Caco-2 (cell line): ENCODE measurements around the gene ASPG. TPM values are rescaled to one million over a fixed set of nuclear protein-coding genes. Genes with fewer than 3 reads are reported as not detected.
A peak's percentile ranks its signal among the peaks of the same experiment; 100 is the strongest.

Experiments used
- BruUV-seq: library from RNA; stranded (reverse); fragments of 400-500 nt; replicated peaks from 2 replicates; lab custom pipeline; 2021; lab: Mats Ljungman, UMichigan
- CTCF ChIA-PET: fragments of 300-600 bp; sonication (Branson Sonifier 250); formaldehyde crosslinking; loops from one replicate; lab custom pipeline; 2022; ENCODE audit warnings: antibody characterized with exemption; lab: Charles Lee
- POLR2A ChIA-PET: fragments of 300-600 bp; sonication (Branson Sonifier 250); formaldehyde crosslinking; loops from one replicate; lab custom pipeline; 2022; ENCODE audit warnings: antibody characterized with exemption; lab: Charles Lee
- DNase-seq, 2 experiments: peaks; one replicate each; pipeline versions ENCODE4 v3.0.0 to v3.0.0-alpha.2; 2020 to 2022
- H3K27me3 ChIP-seq: replicated peaks from 2 replicates; pipeline ENCODE4 v1.6.0; 2011; ENCODE audit warnings: low read length; ENCODE audit not compliant: control insufficient read depth, insufficient read depth
- H3K36me3 ChIP-seq: 2 replicates; pipeline ENCODE4 v1.5.1; 2011; ENCODE audit warnings: low read length; ENCODE audit not compliant: control insufficient read depth, insufficient read depth
- H3K4me1 ChIP-seq: fragments of 250-450 bp; sonication (Bioruptor Pico); 2 replicates; pipeline ENCODE4 v1.5.1; 2020; ENCODE audit warnings: mild to moderate bottlenecking
- H3K4me3 ChIP-seq: 2 replicates; pipeline ENCODE4 v1.5.1; 2011; ENCODE audit warnings: low read depth, mild to moderate bottlenecking, control low read depth, low read length
- H3K9me3 ChIP-seq: fragments of 250-450 bp; sonication (Bioruptor Pico); 2 replicates; pipeline ENCODE4 v1.5.1; 2020; ENCODE audit warnings: mild to moderate bottlenecking, moderate library complexity
- H3K27ac Mint-ChIP-seq: one replicate; pipeline ENCODE4 v1.8.0; 2022; ENCODE audit warnings: mixed read lengths; ENCODE audit not compliant: unreplicated experiment
- H3K27me3 Mint-ChIP-seq: one replicate; pipeline ENCODE4 v1.8.0; 2022; ENCODE audit warnings: mixed read lengths; ENCODE audit not compliant: insufficient read depth, unreplicated experiment
- H3K36me3 Mint-ChIP-seq: one replicate; pipeline ENCODE4 v1.8.0; 2022; ENCODE audit warnings: mild to moderate bottlenecking, mixed read lengths; ENCODE audit not compliant: insufficient read depth, unreplicated experiment
- H3K4me1 Mint-ChIP-seq: one replicate; pipeline ENCODE4 v1.8.0; 2022; ENCODE audit warnings: low read depth, mixed read lengths; ENCODE audit not compliant: unreplicated experiment
- H3K4me3 Mint-ChIP-seq: one replicate; pipeline ENCODE4 v1.8.0; 2022; ENCODE audit warnings: mild to moderate bottlenecking, moderate library complexity, mixed read lengths; ENCODE audit not compliant: unreplicated experiment
- H3K9me3 Mint-ChIP-seq: one replicate; pipeline ENCODE4 v1.8.0; 2022; ENCODE audit warnings: mixed read lengths; ENCODE audit not compliant: unreplicated experiment
- CTCF ChIP-seq, 2 experiments: fragments of 200-600 bp in 1 of 2; IDR thresholded peaks; 1 replicate in 1 of 2; 2 replicates in 1 of 2; pipeline versions ENCODE4 v1.5.1 to v1.8.0; 2011 to 2022; ENCODE audit warnings: antibody characterized with exemption in 1 of 2, control low read depth in 1 of 2, inconsistent platforms in 1 of 2, low read depth in 1 of 2, low read length in 1 of 2, mild to moderate bottlenecking in 1 of 2, moderate library complexity in 1 of 2; ENCODE audit not compliant: insufficient read depth in 1 of 2, severe bottlenecking in 1 of 2, unreplicated experiment in 1 of 2
- intact Hi-C: fragments of 100-400 bp; cut with micrococcal nuclease; formaldehyde crosslinking; loops from one replicate; pipeline ENCODE4 v1.10.0; 2022; ENCODE audit not compliant: unreplicated experiment
- total RNA-seq: library from RNA; stranded (reverse); gene quantifications from 2 replicates; pipeline ENCODE4 v1.2.3, GENCODE V29; 2022

ASPG gene
- total RNA-seq, 1 experiment from 2014 or later = not detected

GRCh38 chr14:104134061-104134965 lies 48.8 kb downstream of the ASPG start:
- Histone ChIP-seq H3K27me3 (peaks cover 5% of the 10 kb centered on the region; the same call in 1 of the 2 replicates), H3K4me1 (peaks cover 15% of the 10 kb centered on the region), H3K4me3 (no peak overlapping the region), H3K36me3 (no peaks in the 10 kb centered on the region), H3K9me3 (peaks cover 11% of the 10 kb centered on the region)
- Mint-ChIP-seq H3K27me3 (peaks cover 20% of the 10 kb centered on the region), H3K36me3 (no peaks in the 10 kb centered on the region), H3K27ac (no peak overlapping the region), H3K9me3 (peaks cover 10% of the 10 kb centered on the region), H3K4me1 (no peaks in the 10 kb centered on the region), H3K4me3 (no peak overlapping the region)
- DNase-seq = peak in 1 of 2 experiments; percentile 31
- POLR2A ChIA-PET = no interaction called here
- BruUV-seq = no TSS peak
- intact Hi-C loops = no loop called here
- CTCF ChIA-PET = no interaction called here
- no peak for TF ChIP-seq CTCF (IDR thresholded peaks at IDR 0.05; ENCODE audit: insufficient read depth in 1 of 2, low read depth in 1 of 2, low read length in 1 of 2, severe bottlenecking in 1 of 2, unreplicated experiment in 1 of 2)

GRCh38 chr14:104135121-104135903 lies 49.8 kb downstream of the ASPG start:
- Histone ChIP-seq H3K4me3 (no peak overlapping the region), H3K4me1 (peaks cover 15% of the 10 kb centered on the region), H3K36me3 (no peaks in the 10 kb centered on the region), H3K9me3 (peaks cover 3% of the 10 kb centered on the region; the same call in 1 of the 2 replicates), H3K27me3 (peaks cover 5% of the 10 kb centered on the region; the same call in 1 of the 2 replicates)
- H3K36me3 Mint-ChIP-seq = no peaks in the 10 kb centered on the region
- peaks cover under 1% of the 10 kb centered on the region for H3K9me3 Mint-ChIP-seq
- H3K4me3 Mint-ChIP-seq = peak overlapping the region; percentile 54
- H3K27me3 Mint-ChIP-seq = peaks cover 20% of the 10 kb centered on the region
- intact Hi-C loops = no loop called here
- CTCF ChIA-PET = interaction anchor here (0.6 kb wide), 1 partner anchor 58 kb away, joined by 3 read pairs; no protein-coding TSS in a partner anchor
- BruUV-seq = no TSS peak
- POLR2A ChIA-PET = no interaction called here
- DNase-seq = peak; percentile 61 to 70
- peak; percentile 25 to 43 for TF ChIP-seq CTCF (IDR thresholded peaks at IDR 0.05; ENCODE audit: insufficient read depth in 1 of 2, low read depth in 1 of 2, low read length in 1 of 2, severe bottlenecking in 1 of 2, unreplicated experiment in 1 of 2)
- no peak overlapping the region for H3K27ac Mint-ChIP-seq
- no peaks in the 10 kb centered on the region for H3K4me1 Mint-ChIP-seq

- peak in 1 of 2 experiments; percentile 5 for TF ChIP-seq CTCF (IDR thresholded peaks at IDR 0.05; ENCODE audit: insufficient read depth in 1 of 2, low read depth in 1 of 2, low read length in 1 of 2, severe bottlenecking in 1 of 2, unreplicated experiment in 1 of 2)
- Mint-ChIP-seq H3K27me3 (peaks cover 19% of the 10 kb centered on the region), H3K9me3 (no peaks in the 10 kb centered on the region), H3K4me1 (no peaks in the 10 kb centered on the region), H3K4me3 (peak overlapping the region; percentile 54), H3K36me3 (no peaks in the 10 kb centered on the region), H3K27ac (no peak overlapping the region)
- no peaks in the 10 kb centered on the region for H3K36me3 ChIP-seq
- ChIA-PET CTCF (interaction anchor here (0.6 kb wide), 1 partner anchor 58 kb away, joined by 3 read pairs; no protein-coding TSS in a partner anchor), POLR2A (no interaction called here)
- BruUV-seq = no TSS peak
- peaks cover 15% of the 10 kb centered on the region for H3K4me1 ChIP-seq
- peak overlapping the region; percentile 12 for H3K4me3 ChIP-seq
- DNase-seq = peak in 1 of 2 experiments; percentile 36
- intact Hi-C loops = loop anchor here (2.0 kb wide), 1 partner anchor 429 kb away; no protein-coding TSS in a partner anchor
- peaks cover 5% of the 10 kb centered on the region; the same call in 1 of the 2 replicates for H3K27me3 ChIP-seq
- no peaks in the 10 kb centered on the region for H3K9me3 ChIP-seq
Observed at GRCh38 chr14:104135904-104136471, 50.5 kb downstream of the ASPG start.
